Measurements from ENCODE around the gene TRAPPC2L.

TRAPPC2L gene

GRCh38 chr16:88861359-88861758, 4.4 kb downstream of the TRAPPC2L start:
- DNase-seq = no peak

GRCh38 chr16:88862968-88863367, 6.0 kb downstream of the TRAPPC2L start:
- DNase-seq = no peak

- DNase-seq = no peak
Measured at GRCh38 chr16:88863426-88863825, 6.5 kb downstream of the TRAPPC2L start.

- DNase-seq = no peak
Measured at GRCh38 chr16:88864099-88864498, 7.2 kb downstream of the TRAPPC2L start.

GRCh38 chr16:88864521-88864920, 7.6 kb downstream of the TRAPPC2L start:
- no peak for DNase-seq

- no peak for DNase-seq
Measured at GRCh38 chr16:88865310-88865709, 8.4 kb downstream of the TRAPPC2L start.

- no peak for DNase-seq
Measured at GRCh38 chr16:88865742-88866141, 8.8 kb downstream of the TRAPPC2L start.

- no peak for DNase-seq
Measured at GRCh38 chr16:88866151-88866920, 9.4 kb downstream of the TRAPPC2L start, which contains the start of gene PABPN1L. Gene PABPN1L, minus strand, starts transcription at chr16:88866660. Its CDS starts 54 bp downstream, at chr16:88866606.

- DNase-seq = no peak
Measured at GRCh38 chr16:88867581-88868246, 10.8 kb downstream of the TRAPPC2L start.

- no peak for DNase-seq
Measured at GRCh38 chr16:88868974-88869672, 12.2 kb downstream of the TRAPPC2L start.

- DNase-seq = no peak
Measured at GRCh38 chr16:88869673-88869980, 12.7 kb downstream of the TRAPPC2L start.

GRCh38 chr16:88870608-88871348, 13.9 kb downstream of the TRAPPC2L start:
- DNase-seq = no peak

GRCh38 chr16:88871349-88871702, 14.4 kb downstream of the TRAPPC2L start:
- no peak for DNase-seq

- no peak for DNase-seq
Measured at GRCh38 chr16:88871730-88872416, 14.9 kb downstream of the TRAPPC2L start.

- DNase-seq = no peak
Measured at GRCh38 chr16:88872650-88873331, 15.9 kb downstream of the TRAPPC2L start.

- DNase-seq = no peak
Measured at GRCh38 chr16:88874938-88875599, 18.1 kb downstream of the TRAPPC2L start.

- no peak for DNase-seq
Measured at GRCh38 chr16:88875703-88876234, 18.8 kb downstream of the TRAPPC2L start.

GRCh38 chr16:88876942-88877526, 20.1 kb downstream of the TRAPPC2L start:
- DNase-seq = no peak

GRCh38 chr16:88877564-88878289, 20.8 kb downstream of the TRAPPC2L start:
- DNase-seq = no peak

- DNase-seq = no peak
Measured at GRCh38 chr16:88878356-88878755, 21.4 kb downstream of the TRAPPC2L start.
